ENCODE results near the gene ZNRF1. TPM values are rescaled to one million over a fixed set of nuclear protein-coding genes. Genes with fewer than 3 reads are reported as not detected.

Gene ZNRF1
- total and polyA plus RNA-seq, 2 of the 4 experiments (the other 2 are of a cell fraction) = 8.2 to 20.7 TPM

DNA sequence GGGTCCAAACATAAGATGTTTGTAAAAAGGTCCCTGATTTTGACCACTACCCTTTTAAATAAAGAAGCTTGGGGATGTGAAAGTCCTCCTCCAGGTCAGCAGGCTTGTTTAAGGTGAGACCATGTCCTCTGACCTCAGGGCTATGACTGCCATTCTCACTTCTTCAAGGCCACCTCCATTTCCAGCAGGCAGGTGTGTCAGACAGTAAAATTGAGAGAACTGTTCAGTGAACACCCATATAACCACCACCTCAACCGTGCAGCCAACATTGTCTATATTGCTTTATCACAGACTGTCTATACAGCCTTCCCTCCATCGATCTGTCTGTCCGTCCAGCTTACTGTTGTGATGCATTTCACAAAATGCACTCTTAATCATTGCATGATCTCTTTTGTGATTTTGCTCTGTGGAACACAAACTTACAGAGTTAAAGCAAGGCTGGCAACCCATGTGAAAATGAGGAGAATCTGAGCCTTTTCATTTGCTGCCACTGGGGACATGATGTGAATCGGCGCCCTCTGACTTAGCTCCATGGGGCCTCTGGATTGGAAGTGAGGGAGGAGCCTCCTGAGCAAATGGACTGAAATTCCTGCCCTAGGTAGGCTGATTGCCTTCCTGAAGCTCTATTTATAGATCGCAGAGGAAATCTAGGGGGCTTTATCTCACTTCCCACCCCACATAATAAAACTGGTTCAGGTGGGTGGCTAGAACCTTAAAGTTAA, 53.8 kb downstream of the ZNRF1 start:
- no peak overlapping the region for H2BK20ac ChIP-seq (ENCODE audit: low read depth, low read length)
- H3K4me1 ChIP-seq (ENCODE audit: control insufficient read depth, insufficient read depth, low read length) = peaks cover 2% of the 10 kb centered on the region
- dilution Hi-C loops (cut with HindIII; ENCODE audit: low sequenced_read_pairs, unreplicated experiment) = no loop called here
- H3K14ac ChIP-seq (replicated peaks; ENCODE audit: low read depth, low read length) = no peak overlapping the region
- no peak overlapping the region for H2AK9ac ChIP-seq (replicated peaks; ENCODE audit: low read depth, low read length, poor library complexity)
- H2BK5ac ChIP-seq (ENCODE audit: low read depth, low read length, poor library complexity, severe bottlenecking) = no peak overlapping the region
- H3K4me3 ChIP-seq (ENCODE audit: insufficient read depth, low read depth, low read length) = no peak overlapping the region
- H2BK120ac ChIP-seq (ENCODE audit: low read depth, low read length) = no peak overlapping the region
- peaks cover 2% of the 10 kb centered on the region; the same call in 1 of the 2 replicates for H3K36me3 ChIP-seq (ENCODE audit: control insufficient read depth, insufficient read depth, low read length)
- H3K56ac ChIP-seq (ENCODE audit: extremely low read depth, insufficient read depth, low read length) = no peak overlapping the region
- DNase-seq (no peak), ATAC-seq (ENCODE audit: low read depth) (no peak)
- no peak overlapping the region for H3K4ac ChIP-seq (ENCODE audit: low read depth, low read length)
- H2BK15ac ChIP-seq (ENCODE audit: low read depth, low read length) = no peak overlapping the region
- no peak overlapping the region for H4K5ac ChIP-seq (ENCODE audit: low read depth, low read length)
- H3K27me3 ChIP-seq (ENCODE audit: control insufficient read depth, insufficient read depth, low read length) = no peaks in the 10 kb centered on the region
- H3K27ac ChIP-seq (ENCODE audit: insufficient read depth, low read length) = no peak overlapping the region
- in situ Hi-C loops (cut with MboI; ENCODE audit: low sequenced_read_pairs) = no loop called here
- no CpG with 5 or more reads among the region's 6 CpGs for WGBS, 2 experiments (ENCODE audit: extremely low coverage in 2 of 2, insufficient read length in 1 of 2)
- POLR2A ChIA-PET (ENCODE audit: unreplicated experiment) = no interaction called here
- CTCF ChIA-PET = no interaction called here
- no peak overlapping the region for H3K23ac ChIP-seq (ENCODE audit: low read depth, low read length)
- no peaks in the 10 kb centered on the region; the same call in 1 of the 2 replicates for H3K9me3 ChIP-seq (ENCODE audit: control insufficient read depth, insufficient read depth, low read length)
- no peak overlapping the region for H2AK5ac ChIP-seq (ENCODE audit: low read depth, low read length)
- H4K8ac ChIP-seq (ENCODE audit: low read depth in 2 of 2, low read length in 2 of 2) = no peak overlapping the region
- peak overlapping the region; percentile 35 for H2AFZ ChIP-seq (replicated peaks; ENCODE audit: low read length, poor library complexity)
- peaks cover 40% of the 10 kb centered on the region for H4K20me1 ChIP-seq (ENCODE audit: insufficient read depth, low read length)
- no peak overlapping the region for H3K9ac ChIP-seq (ENCODE audit: low read depth, low read length)
- no TSS peak for BruUV-seq (replicated peaks)
- H3K4me2 ChIP-seq (ENCODE audit: low read depth, low read length) = no peak overlapping the region
- H4K91ac ChIP-seq (ENCODE audit: insufficient read depth, low read depth, low read length) = no peak overlapping the region
- H3K9me1 ChIP-seq (ENCODE audit: insufficient read depth, low read length) = peaks cover 7% of the 10 kb centered on the region
- intact Hi-C loops (cut with micrococcal nuclease) = no loop called here
- TF ChIP-seq RCOR1 (IDR thresholded peaks at IDR 0.05; ENCODE audit: insufficient replicate concordance, low read length) = no peak
- TF ChIP-seq CEBPB (IDR thresholded peaks at IDR 0.05; ENCODE audit: low read depth, low read length) = no peak
- TF ChIP-seq POLR2A (IDR thresholded peaks at IDR 0.05; ENCODE audit: low read depth, low read length) = no peak
- TF ChIP-seq, protein P1, sequence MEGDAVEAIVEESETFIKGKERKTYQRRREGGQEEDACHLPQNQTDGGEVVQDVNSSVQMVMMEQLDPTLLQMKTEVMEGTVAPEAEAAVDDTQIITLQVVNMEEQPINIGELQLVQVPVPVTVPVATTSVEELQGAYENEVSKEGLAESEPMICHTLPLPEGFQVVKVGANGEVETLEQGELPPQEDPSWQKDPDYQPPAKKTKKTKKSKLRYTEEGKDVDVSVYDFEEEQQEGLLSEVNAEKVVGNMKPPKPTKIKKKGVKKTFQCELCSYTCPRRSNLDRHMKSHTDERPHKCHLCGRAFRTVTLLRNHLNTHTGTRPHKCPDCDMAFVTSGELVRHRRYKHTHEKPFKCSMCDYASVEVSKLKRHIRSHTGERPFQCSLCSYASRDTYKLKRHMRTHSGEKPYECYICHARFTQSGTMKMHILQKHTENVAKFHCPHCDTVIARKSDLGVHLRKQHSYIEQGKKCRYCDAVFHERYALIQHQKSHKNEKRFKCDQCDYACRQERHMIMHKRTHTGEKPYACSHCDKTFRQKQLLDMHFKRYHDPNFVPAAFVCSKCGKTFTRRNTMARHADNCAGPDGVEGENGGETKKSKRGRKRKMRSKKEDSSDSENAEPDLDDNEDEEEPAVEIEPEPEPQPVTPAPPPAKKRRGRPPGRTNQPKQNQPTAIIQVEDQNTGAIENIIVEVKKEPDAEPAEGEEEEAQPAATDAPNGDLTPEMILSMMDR (conservative IDR thresholded peaks at IDR 0.05; ENCODE audit: low read depth, low read length) = no peak
- no peak for TF ChIP-seq RAD21 (IDR thresholded peaks at IDR 0.05; ENCODE audit: low read length)
- TF ChIP-seq ELK1 (IDR thresholded peaks at IDR 0.05; ENCODE audit: borderline replicate concordance, low read depth, low read length) = no peak
- TF ChIP-seq MAFK (IDR thresholded peaks at IDR 0.05; ENCODE audit: low read depth, low read length) = no peak
- no peak for TF ChIP-seq SMC3 (IDR thresholded peaks at IDR 0.05; ENCODE audit: low read depth, low read length)
- no peak for TF ChIP-seq RFX5 (IDR thresholded peaks at IDR 0.05; ENCODE audit: low read depth, low read length)
- TF ChIP-seq MAZ (IDR thresholded peaks at IDR 0.05; ENCODE audit: borderline replicate concordance, low read depth, low read length) = no peak
- no peak for TF ChIP-seq CHD1 (IDR thresholded peaks at IDR 0.05; ENCODE audit: low read depth, low read length)
- TF ChIP-seq, protein P2, sequence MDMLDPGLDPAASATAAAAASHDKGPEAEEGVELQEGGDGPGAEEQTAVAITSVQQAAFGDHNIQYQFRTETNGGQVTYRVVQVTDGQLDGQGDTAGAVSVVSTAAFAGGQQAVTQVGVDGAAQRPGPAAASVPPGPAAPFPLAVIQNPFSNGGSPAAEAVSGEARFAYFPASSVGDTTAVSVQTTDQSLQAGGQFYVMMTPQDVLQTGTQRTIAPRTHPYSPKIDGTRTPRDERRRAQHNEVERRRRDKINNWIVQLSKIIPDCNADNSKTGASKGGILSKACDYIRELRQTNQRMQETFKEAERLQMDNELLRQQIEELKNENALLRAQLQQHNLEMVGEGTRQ (IDR thresholded peaks at IDR 0.05; ENCODE audit: low read depth, low read length) = no peak
- no peak for TF ChIP-seq BHLHE40 (IDR thresholded peaks at IDR 0.05; ENCODE audit: low read depth, low read length)
- no peak for TF ChIP-seq NFE2L2 (IDR thresholded peaks at IDR 0.05; ENCODE audit: low read depth, low read length)
- no peak for TF ChIP-seq FOS (IDR thresholded peaks at IDR 0.05; ENCODE audit: low read depth, low read length)
- no peak for TF ChIP-seq MXI1 (IDR thresholded peaks at IDR 0.05; ENCODE audit: borderline replicate concordance, low read depth, low read length)
- peaks cover 51 to 72% of the 10 kb centered on the region in 2 experiments for H3K79me1 ChIP-seq (ENCODE audit: low read depth in 1 of 2, low read length in 2 of 2)
- no peak overlapping the region for H3K18ac ChIP-seq (ENCODE audit: low read depth, low read length)
